ENCODE results near the gene FCHSD2.

DNA sequence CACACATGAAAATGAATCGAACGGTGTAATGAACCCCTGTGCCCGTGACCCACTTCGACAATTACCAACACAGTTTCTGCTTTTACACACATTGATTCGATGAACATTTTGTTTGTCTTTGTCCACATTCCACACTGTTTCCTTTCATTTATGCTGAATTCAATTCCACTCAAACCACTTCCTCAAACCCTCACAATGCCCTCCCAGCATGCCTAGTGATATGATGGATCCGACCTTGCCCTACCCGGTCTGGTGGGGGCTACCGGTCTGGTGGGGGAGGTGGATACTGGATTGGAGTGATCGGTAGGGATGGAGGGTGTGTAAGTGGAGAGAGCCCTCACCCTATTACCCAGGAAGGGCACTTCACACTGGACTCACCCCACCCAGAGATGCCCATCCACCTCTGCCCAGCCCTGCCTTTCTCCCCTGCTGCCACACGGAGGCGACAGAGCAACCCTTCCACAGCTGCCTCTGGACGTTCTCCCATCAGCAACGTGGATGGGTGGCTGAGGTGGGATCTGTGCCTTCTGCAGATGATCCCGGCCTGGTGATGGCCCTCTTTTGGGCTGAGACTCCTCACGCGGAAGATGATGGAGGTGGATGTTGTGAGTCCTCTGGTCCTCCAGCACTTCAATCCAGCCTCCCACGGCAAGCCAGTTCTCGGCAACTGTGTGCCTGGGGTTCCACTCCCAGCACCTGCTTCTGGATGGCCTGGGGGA is 43.0 kb upstream of the FCHSD2 start:
- TF ChIP-seq HNRNPL (IDR thresholded peaks at IDR 0.05; ENCODE audit: low read depth, low read length), result no peak
- TF ChIP-seq ZC3H8 (IDR thresholded peaks at IDR 0.05), result no peak
- no peak for TF ChIP-seq MYC (IDR thresholded peaks at IDR 0.05; ENCODE audit: low read depth, low read length)
- no peak for TF ChIP-seq MYC (CRISPR knock-in tag; IDR thresholded peaks at IDR 0.05; ENCODE audit: borderline replicate concordance, low read depth)
- TF ChIP-seq NBN (IDR thresholded peaks at IDR 0.05; ENCODE audit: low read depth), result no peak
- no peak for TF ChIP-seq ETS1 (conservative IDR thresholded peaks at IDR 0.05; ENCODE audit: control insufficient read depth, low read depth, low read length)
- no peak for TF ChIP-seq ZNF592 (IDR thresholded peaks at IDR 0.05)
- TF ChIP-seq JUNB (CRISPR knock-in tag; conservative IDR thresholded peaks at IDR 0.05), result no peak

Measured in K562 (cell line).